Measurements from ENCODE around the gene ADAM12. TPM values are rescaled to one million over a fixed set of nuclear protein-coding genes. Genes with fewer than 3 reads are reported as not detected.

ADAM12 gene
- total RNA-seq, 1 donor from 2014 or later: 0.68 TPM

DNA sequence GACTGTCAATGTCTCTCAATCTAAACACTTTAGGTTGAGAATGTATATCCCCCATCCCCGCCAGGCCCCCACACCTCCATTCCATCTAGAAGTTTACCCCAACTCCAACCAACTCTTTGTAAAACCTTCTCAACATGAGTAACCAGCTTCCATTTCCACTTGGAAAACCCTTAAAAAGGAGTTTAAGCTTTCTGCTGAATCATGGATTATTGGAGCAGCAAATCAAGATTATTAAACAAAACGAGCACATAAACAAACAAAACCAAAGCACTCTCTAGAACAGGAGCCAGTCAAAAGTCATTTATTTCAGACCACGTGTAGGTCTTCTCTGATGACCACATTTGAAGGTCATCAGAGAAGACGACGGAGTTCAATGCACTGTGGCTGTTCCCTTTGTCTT, 278.4 kb downstream of the ADAM12 start:
- no peak for DNase-seq

DNA sequence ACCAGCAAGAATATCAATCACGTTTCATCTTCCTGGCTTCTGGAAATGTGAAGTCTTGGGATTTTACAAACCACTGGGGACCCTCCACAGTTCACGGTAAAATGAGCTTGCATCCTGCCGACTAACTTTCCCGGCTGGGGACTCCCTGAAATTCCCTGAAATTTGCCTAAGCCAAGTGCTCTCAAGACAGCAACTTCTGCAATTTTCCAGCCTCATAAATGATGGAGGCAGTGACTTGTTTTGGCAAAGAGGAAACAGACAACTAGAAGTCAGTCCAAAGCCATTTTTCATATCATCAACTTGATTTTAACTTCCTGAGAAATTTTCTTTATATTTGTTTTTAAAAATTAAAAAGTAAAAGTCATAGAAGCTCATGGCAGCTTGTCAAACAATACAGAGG, 279.6 kb downstream of the ADAM12 start:
- no peak for DNase-seq

DNA sequence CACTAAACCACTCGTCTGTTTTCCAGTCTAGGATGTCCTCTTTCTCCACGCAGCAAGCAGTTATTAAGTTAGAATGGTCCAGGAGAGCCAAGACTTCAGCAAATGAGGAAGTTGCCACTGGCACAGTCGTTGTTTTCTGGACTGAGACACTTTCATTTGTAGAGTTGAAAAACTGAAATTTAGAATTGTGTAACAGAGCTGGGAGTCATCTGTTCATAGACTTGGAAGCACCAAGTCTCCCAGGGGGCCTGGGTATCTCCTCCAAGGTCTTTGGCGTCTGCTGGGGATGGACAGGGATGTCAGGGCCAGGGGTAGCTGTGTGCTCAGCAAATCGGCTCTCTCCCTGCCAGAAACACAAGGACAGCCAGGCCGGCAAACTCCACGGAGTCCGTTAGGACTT, 283.5 kb downstream of the ADAM12 start:
- no peak for DNase-seq

DNA sequence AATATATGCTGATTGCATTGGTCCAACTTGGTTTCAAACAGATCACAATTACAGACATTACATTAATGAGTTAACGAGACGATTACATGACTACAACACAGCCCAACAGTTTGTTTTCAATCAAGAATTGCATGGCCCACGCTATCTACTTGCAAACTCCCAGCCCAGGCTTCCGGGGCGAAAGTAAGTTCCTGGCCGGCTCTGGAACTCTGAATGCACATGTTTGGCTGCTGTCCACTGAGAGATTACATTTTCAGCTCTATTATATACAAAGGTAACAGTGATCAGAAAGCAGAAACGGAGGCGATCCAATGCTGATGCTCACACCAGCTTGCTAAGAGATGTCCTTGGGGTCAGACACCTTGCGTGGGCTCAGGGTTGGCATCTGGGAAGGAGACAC, 285.6 kb downstream of the ADAM12 start:
- DNase-seq: no peak

DNA sequence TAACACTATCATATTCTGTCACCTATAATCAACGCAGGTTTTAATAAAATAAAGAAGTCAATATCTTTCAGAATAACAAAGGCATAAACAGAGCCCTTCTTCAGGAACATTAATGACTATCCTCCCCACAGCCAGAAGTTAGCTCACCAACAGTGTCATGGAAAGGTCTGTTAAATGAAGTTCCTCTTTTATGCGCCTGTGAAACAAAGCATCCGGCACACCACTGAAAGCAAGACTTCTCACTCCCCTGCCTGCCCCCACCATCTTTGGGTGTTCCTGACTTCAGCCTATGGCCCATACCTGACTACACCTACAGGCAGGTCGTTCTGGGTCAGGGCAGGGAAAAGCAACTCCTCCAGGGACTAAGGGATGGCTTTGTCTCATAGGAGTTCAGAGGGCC, 286.5 kb downstream of the ADAM12 start:
- no peak for DNase-seq

DNA sequence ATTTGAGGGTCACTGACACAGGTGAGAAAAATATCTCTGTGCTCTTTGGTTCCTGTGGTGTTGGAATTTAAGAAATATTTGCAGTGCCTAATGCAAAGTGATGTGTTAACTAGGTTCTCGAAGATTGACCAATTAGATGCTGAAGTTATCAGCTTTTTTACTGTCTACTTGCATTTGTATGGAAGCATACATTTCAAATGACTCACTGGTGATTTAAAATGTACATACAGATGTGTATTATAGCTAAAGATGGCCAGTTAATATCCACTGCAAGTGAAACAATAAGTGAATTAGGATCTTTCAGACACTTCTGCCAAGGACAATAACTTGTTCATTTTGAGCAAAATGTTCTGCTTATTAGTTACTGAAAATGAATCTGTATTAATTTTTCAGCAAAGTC, 287.0 kb downstream of the ADAM12 start:
- DNase-seq: no peak

DNA sequence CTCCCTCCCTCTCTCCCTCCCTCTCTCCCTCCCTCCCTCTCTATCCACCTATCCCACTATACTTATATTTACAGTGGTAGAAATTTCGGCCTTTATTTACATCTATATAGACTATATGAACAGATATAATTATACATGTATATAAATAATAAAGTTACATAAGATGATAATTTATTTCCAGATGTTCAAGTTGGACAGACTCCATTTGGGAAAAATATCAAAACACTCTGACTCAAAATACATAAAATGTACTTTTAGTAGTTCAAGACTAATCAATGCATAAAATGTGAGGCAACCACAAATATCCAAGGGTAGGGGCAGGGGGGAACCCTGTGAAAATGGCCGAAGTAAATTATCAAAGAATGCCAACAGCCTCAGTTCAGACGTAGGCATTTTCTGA, 288.9 kb downstream of the ADAM12 start:
- DNase-seq: no peak

DNA sequence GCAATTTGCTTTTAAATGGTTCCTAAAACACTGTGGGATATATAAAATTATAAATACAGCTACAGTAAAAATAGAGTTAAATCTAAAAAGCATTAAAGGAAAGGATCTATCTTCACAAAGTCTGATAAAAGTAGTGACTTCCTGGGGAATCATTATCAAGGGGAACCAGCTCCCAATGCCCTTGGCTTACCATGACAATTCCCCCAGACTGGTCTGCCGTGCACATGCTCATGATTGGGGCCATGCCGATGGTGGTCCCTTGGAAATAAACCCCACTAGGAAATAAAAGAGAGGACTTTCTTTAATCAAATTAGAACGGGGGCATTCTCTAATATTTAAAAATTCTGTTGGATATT, 290.1 kb downstream of the ADAM12 start:
- DNase-seq: no peak

DNA sequence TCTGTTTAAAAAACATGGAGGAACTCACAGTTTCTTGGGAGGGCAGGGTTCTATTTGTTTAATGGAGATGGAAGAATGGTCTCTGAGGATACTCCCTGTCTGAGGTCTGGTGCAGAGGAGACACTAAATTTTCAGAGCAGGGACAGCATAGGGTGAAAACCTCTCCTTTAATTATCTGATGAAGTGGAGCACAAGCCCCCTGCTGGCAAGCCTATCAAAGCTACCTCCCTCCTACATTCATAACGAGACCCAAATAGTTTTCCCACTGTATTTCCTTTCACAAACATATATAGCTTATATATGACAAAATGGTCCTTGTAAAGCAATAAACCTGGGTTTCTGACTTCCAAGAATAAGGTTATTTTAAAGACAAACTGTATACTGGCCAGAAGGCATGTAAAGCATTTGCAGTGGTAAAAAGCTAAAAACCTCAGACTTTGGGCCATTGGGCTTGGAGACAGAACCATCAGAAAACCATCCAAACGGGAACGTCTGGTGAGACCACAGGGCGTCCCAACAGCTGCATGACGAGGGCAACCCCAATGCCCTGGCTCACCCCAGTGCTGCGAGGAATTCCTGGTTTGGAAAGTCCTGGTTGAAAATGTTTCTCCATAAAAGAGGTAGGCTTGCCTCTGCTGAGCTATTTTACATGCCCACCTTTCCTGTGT, 290.6 kb downstream of the ADAM12 start:
- DNase-seq: peak; percentile 42

DNA sequence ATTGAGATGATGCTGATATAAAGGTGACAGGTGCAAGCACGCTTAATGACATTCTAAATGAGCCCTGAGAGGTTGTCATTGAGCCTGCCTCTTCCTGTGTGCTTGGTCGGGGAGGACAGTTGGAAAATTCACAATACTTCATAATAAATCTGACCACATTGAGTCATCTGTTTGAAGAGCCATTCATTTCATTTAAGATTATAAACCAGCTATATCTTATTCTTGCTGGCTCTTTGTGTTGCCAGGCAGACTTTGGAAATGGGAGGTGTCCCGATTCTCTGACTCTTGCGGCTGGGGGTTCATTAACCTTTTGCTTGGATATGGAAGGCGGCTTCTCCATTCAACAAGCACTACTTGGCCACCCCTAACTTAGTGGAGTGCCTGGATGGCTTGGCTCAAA, 293.7 kb downstream of the ADAM12 start:
- DNase-seq: no peak

DNA sequence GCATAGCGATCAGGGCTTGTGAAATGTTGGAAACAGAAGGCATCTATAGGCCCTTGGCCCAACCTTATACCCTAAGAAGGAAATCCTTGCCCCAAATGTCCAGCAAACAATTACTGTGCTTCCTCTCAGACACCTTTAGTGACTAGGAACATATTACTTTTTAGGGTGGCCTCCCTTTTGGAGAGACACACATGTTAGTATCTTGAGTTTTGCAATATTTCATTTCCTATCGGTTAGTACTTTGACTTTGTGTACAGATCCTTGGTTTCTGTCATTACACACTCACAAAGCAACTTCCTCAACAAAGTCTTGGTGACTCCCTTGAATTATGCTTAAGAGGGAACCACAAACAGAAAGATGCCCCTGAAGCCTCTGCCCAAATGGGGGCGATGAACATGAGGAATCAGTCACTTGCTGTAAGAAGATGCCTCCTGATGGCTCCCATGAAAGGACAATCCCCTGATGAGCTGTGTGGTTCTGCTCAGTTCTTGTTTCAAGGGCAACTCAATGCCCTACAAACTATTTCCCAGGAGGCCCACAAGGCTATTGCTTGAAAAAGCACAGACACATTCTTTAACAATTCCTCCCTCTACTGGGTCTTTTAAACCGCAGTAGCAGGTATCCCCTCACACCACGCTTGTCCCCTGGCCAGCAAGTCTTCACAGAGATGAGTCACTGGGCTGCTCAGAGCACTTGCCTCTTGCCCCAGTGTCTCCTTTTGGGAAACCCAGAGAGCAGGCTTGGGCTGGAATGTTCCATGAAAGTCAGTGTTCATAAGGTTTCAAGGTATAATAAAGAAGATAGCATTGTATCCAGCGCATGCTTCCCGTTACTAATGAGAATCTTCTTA, 295.7 kb downstream of the ADAM12 start:
- DNase-seq: no peak

DNA sequence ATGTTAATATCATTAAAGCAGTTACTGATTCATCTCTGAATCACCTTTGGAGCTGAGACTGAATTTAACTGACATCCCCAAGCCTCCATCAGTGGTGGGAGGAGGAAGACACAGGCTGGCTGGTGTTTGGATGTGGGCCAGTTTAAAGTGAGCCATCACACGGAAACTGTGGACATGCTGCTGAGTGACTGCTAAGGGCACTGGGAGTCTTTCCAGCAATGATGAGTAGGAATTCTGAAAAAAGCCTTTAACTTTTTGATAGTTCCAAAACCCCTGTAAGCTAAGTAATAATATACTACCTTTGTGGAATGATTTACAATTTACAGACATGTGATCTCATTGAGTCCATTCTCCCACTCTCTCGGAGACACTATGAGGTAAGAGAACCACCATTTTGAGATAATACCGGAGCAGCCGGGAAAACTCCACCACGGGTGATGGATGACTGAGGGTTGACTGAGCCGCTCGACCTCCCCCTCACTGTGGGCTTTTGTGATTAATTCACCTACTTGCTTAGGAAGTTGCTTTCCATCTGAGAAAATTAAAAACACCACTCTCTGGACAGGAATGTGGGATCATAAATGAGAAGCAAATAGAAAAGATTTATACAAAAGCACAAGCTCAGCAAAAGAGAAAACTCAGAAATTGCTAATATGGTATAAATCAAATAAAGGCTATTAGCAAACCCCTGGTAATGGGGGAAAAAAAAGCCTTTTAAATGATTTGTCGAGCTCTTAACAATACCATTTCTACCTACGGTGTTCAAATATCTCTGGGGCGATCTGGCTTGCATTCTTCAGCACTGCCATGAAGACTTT, 297.2 kb downstream of the ADAM12 start:
- peak; percentile 31 for DNase-seq

DNA sequence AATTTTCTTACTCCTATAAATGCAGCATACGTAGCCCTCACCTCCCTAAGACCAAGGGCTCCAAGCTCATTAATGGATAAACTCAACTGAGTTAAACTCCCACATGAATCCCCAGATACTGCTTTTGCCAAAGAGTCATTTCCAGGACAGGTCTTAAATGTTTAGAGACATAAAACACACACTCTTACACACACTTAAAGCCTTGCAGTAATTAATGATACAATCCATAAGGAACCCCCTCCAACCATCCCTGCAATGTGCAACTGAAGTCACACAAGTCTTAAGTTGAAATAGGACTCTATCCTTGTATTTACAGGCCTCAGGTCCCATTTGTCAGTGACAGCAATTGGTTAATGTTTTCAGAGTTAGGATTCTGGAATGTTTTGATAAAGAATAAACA, 297.8 kb downstream of the ADAM12 start:
- no peak for DNase-seq

DNA sequence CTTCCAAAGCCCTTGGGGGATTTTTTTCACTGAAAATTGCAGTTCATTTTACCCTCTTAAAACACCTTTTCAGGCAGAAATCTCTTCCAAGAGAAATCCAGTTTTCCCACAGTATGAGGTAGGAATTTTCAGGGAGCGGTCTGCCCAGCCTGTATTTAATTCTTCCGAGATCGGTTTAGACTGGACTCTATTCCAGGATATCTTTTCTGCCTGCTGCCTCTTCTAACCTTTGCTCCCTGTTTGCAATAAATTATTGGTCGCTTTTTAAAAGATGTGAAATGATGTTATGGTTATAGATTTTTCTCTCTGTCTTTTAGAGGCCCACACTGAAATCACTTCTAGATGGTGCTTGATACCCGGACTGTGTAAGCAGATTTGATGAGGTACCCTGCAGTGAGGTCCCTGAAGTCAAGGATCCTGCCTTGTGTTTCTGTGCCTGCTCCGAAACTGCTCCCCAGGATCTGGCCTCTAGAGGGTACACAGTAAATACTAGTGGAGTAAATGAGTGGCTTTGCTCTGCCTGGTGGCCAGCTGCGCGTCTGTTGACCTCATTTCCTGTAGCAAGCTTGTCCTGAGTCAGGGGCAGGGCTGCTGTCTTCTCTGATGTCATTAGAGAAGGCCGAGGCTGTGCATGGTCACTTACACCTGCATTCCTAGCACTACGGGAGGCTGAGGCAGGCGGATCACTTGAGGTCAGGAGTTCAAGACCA, 300.3 kb downstream of the ADAM12 start:
- peak; percentile 42 for DNase-seq

DNA sequence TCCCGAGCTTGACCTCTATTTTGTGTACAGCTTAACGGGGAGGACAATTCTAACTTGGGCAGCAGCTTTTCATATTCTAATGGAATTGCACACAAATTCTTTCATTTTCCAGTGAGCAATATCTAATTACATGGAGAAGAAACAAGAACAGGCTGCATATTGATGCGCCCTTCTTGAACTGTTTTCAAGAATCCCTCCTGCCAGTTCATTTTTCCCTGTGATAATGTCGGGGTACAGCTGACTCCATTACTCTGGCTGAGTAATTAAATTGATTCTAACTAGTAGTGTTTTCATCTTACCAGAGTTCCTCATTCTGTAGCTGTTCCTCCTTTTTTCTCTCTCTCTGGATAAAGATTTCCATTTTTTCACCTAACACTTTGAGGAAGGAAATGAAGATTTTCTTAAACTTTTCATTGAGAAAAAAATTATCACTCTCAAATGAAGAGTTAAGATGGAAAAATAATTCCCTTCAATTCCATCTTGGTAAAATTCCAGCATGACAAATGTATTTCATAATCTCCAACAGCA, 301.1 kb downstream of the ADAM12 start:
- DNase-seq: no peak

DNA sequence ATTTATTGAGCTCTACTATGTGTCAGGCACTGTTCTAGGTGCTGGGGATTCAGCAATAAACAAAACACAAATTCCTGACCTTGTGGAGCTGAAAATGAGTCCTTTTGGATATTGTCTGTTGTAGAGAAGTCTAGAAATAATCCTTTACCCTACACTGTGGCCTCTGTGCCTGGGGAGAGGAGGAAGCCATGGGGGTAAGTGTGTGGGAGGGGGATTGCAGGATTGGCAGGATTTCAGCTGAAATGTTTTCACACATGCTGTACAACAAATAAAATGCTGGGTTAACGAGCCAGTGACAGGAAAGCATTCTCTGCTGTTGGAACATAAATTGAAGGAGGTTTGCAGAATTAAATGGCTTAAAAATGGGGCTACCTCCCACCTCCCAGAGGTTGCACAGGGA, 302.5 kb downstream of the ADAM12 start:
- DNase-seq: no peak

DNA sequence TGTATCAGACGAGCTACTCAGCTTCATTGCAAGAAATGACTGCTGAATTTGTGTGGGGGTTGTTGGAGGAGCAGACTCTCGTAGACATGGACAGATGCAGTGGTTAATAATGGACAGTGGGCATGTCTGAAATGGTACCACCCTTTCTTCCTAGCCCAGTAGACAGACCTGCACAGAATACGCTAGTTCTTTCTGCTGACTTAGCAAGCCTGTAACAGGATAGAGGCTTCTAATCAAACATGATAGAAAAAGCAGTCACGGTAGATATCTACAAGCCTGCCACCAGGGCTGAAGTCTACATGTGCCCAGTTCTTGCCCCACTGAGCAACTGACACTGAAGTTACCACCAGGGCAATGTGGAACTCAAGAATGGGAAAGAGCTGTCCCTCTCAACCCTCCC, 303.9 kb downstream of the ADAM12 start:
- no peak for DNase-seq

DNA sequence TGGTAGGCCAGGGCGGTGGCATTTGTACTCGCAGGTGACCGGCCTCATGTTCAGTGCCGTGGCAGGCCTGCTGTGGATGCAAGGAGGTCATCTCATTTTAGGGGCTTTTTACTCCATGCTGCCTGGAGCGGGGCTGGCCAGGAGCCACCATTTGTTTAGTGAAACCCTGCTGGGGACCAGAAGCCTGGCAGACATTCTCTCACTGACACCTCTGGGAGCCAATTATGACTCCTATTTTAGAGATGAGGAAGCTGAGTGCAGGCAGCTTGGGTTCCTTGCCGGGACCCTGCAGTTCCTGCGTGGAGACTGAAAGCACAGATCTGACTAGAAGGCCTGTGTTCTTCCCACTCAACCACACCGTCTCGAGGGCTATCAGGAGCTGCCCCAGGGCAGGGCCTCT, 305.3 kb downstream of the ADAM12 start:
- no peak for DNase-seq

DNA sequence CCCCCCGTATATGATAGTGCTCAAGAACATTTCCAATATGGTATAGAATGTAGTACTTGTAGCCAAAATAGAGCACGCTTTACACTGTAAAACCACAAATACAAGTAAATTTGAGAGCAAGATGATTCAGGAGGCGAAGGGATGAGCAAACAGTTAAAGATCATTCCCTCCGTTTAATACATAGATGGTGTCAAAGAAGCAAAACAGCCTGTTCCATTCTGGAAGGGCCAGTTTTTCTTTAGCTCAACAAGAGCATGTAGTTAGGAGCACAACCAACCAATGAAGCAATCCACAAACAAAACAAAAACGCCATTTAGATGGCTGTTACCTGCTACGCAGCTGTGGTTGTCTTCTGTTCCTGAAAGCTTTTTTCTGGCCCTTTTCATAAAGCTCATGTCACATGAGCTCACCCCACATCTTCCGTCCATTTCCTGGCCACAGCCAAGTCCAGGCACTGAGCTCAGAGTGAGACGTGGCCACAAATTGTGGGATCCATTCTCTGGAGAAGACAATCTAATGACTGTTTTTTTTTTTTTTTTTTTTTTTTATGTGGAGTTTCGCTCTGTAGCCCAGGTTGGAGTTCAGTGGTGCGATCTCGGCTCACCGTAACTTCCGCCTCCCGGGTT, 306.3 kb downstream of the ADAM12 start:
- DNase-seq: no peak

DNA sequence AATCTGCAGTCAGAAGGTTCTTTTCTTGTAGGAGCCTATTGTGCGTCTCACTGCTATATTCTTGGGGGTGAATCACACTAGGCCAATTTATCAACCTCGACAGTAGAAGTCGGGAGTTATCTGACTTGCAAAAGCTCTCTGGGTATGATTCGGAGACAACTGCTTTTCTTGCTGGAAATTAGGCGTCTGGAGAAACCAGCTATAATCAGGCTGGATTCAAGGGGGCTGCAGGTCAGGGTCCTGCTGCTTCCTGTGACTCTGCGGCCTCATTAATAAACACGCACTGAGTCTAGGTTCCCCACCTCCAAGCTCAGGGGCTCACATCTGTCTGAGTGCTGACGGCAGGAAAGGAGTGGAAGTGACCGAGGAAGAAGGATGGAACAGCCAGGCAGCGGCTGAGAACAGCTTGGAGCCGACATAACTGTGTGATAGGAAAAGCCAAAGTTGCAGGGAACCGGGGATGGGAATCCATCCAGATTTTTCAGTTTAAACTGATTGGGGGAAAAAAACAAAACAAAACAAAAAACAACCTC, 307.3 kb downstream of the ADAM12 start:
- peak; percentile 18 for DNase-seq

DNA sequence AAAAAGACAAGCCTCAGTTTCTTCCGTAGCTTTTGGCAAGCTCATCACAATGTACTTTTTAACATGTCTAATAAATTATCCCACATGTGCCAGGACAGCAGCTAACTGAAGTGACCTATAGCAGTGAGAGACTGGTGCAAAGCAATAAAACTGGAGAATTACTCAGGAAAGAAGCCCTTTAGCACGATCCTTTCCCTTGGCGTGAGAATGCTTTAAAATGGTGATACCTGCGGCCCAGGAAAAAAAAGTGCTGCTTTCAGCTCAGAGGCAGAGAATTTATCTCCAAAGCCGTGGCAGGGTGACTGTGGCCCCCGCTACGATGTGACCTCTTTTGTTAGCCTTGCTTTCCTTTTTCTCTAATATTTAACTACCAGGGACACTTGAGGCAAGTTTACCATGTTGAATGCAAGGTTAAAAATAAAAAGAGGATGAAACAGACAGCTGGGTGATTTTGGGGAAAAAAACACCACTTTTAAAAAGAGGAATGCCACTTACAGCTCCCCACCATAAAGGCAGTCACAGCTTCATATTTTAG, 307.9 kb downstream of the ADAM12 start:
- no peak for DNase-seq

DNA sequence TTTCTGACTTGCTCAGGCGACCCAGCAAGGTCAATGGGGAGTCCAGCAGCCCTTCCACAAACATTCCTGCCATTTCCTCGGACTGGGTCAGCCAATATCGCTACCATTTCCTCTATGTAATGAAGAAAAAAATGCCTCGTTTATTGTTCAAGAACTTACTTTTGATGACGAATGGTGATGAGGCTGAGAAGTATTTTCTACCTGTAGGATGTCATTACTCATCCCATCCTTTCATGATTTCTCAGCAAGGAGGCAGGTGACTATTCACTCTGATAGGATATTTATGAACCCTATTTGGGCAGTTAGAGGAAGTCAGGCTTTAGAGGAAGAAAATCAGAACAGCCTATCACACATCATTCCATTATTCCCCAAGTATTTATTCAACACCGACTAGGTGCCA, 313.3 kb downstream of the ADAM12 start:
- no peak for DNase-seq

Data from dermis blood vessel endothelial cell (primary cell).